Measurements from ENCODE around the gene PREX1.

PREX1 gene

GRCh38 chr20:48608756-48609155 is 219.0 kb downstream of the PREX1 start:
- H3K27me3 ChIP-seq (ENCODE audit: insufficient read depth, poor library complexity, severe bottlenecking) = no peaks in the 10 kb centered on the region
- TF ChIP-seq, protein P1, sequence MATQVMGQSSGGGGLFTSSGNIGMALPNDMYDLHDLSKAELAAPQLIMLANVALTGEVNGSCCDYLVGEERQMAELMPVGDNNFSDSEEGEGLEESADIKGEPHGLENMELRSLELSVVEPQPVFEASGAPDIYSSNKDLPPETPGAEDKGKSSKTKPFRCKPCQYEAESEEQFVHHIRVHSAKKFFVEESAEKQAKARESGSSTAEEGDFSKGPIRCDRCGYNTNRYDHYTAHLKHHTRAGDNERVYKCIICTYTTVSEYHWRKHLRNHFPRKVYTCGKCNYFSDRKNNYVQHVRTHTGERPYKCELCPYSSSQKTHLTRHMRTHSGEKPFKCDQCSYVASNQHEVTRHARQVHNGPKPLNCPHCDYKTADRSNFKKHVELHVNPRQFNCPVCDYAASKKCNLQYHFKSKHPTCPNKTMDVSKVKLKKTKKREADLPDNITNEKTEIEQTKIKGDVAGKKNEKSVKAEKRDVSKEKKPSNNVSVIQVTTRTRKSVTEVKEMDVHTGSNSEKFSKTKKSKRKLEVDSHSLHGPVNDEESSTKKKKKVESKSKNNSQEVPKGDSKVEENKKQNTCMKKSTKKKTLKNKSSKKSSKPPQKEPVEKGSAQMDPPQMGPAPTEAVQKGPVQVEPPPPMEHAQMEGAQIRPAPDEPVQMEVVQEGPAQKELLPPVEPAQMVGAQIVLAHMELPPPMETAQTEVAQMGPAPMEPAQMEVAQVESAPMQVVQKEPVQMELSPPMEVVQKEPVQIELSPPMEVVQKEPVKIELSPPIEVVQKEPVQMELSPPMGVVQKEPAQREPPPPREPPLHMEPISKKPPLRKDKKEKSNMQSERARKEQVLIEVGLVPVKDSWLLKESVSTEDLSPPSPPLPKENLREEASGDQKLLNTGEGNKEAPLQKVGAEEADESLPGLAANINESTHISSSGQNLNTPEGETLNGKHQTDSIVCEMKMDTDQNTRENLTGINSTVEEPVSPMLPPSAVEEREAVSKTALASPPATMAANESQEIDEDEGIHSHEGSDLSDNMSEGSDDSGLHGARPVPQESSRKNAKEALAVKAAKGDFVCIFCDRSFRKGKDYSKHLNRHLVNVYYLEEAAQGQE (IDR thresholded peaks at IDR 0.05; ENCODE audit: insufficient replicate concordance, low read depth) = no peak
- no peak for TF ChIP-seq GABPA (IDR thresholded peaks at IDR 0.05; ENCODE audit: low read depth)
- no peak for TF ChIP-seq CTCF (IDR thresholded peaks at IDR 0.05; ENCODE audit: insufficient read depth, low read length)
- no peak for TF ChIP-seq POLR2AphosphoS5 (IDR thresholded peaks at IDR 0.05; ENCODE audit: low read depth)
- TF ChIP-seq SPI1 (IDR thresholded peaks at IDR 0.05; ENCODE audit: borderline replicate concordance, low read depth) = no peak
- H3K27ac ChIP-seq (replicated peaks) = no peak overlapping the region
- no peak for DNase-seq (ENCODE audit: low read depth in 1 of 2, low spot score in 1 of 2)
- H3K4me3 ChIP-seq (replicated peaks; ENCODE audit: insufficient read depth, low read length) = no peak overlapping the region

GRCh38 chr20:48607544-48607865 is 220.3 kb downstream of the PREX1 start:
- DNase-seq (ENCODE audit: low read depth in 1 of 2, low spot score in 1 of 2) = no peak
- TF ChIP-seq CTCF (IDR thresholded peaks at IDR 0.05; ENCODE audit: insufficient read depth, low read length) (no peak), GABPA (IDR thresholded peaks at IDR 0.05; ENCODE audit: low read depth) (no peak), SPI1 (IDR thresholded peaks at IDR 0.05; ENCODE audit: borderline replicate concordance, low read depth) (no peak)
- Histone ChIP-seq H3K27ac (replicated peaks) (no peak overlapping the region), H3K27me3 (ENCODE audit: insufficient read depth, poor library complexity, severe bottlenecking) (no peaks in the 10 kb centered on the region), H3K4me3 (replicated peaks; ENCODE audit: insufficient read depth, low read length) (no peak overlapping the region)

GRCh38 chr20:48606841-48607543 is 220.8 kb downstream of the PREX1 start:
- Histone ChIP-seq H3K27ac (replicated peaks) (no peak overlapping the region), H3K27me3 (ENCODE audit: insufficient read depth, poor library complexity, severe bottlenecking) (no peaks in the 10 kb centered on the region), H3K4me3 (replicated peaks; ENCODE audit: insufficient read depth, low read length) (no peak overlapping the region)
- no peak for DNase-seq (ENCODE audit: low read depth in 1 of 2, low spot score in 1 of 2)
- TF ChIP-seq SPI1 (IDR thresholded peaks at IDR 0.05; ENCODE audit: borderline replicate concordance, low read depth) (no peak), CTCF (IDR thresholded peaks at IDR 0.05; ENCODE audit: insufficient read depth, low read length) (no peak), GABPA (IDR thresholded peaks at IDR 0.05; ENCODE audit: low read depth) (no peak), POLR2AphosphoS5 (IDR thresholded peaks at IDR 0.05; ENCODE audit: low read depth) (no peak)
- TF ChIP-seq, protein P1 (IDR thresholded peaks at IDR 0.05; ENCODE audit: insufficient replicate concordance, low read depth) = no peak

All from HL-60 (cell line).